HuH-7 (cell line): ENCODE results near the gene PCYOX1L.
A peak's percentile ranks its signal among the peaks of the same experiment; 100 is the strongest.

Experiments used
- DNase-seq: peaks from one replicate; pipeline ENCODE4 v3.0.0; 2011; ENCODE audit warnings: low spot score

PCYOX1L gene

DNA sequence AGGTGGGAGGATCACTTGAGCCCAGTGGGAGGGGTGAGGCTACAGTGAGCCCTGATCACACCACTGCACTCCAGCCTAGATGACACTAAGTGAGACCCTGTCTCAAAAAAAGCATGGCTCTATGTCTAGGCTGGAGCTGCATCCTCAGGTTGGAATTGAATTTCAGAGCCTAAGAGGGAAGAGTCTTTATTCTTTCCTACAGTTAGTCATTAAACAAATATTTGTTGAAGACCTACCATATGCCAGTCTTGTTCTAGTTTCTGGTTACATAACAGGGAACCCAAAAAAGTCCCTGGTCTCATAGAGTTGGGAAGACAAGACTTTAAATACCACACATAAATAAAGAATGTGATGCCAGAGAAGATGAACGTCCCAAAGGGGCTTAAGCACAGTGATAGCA is 19.5 kb upstream of the PCYOX1L start:
- DNase-seq: no peak

DNA sequence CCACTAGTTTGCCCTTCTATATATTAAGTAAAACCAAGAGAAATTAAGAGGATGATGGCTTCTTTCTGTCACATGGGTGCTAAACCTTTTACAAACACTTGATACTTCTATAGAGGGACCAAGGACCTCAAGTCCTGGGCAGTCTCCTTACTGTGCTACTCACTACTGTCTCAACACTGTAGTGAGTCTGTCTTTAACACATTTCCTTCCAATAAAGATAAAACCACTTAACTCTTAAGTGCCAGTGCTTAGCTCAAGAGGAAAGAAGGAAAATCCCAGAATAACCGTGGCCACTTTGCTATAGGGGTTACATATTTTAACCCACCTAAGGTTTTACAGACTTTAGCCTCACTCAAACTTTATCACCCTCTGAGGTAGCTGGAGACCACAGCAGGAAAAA is 16.9 kb upstream of the PCYOX1L start:
- DNase-seq: no peak

DNA sequence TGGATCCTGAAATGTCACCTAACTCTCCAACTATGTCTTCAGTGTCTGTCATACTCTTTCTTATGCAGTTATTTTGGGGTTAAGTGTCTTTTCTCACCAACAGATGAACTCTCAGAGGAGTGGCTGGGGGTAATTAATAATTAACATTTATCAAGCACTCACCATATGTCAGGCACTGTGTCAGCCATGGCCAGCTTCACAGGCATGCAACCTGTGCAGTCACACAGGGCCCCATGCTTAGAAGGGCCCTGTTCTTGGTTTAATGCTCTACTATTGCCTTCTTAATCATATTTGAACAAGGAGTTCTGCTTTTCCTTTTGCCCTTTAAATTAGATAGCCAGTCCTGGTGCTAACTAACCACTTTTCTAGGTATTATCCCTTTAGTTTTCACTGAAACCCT is 16.0 kb upstream of the PCYOX1L start:
- no peak for DNase-seq

DNA sequence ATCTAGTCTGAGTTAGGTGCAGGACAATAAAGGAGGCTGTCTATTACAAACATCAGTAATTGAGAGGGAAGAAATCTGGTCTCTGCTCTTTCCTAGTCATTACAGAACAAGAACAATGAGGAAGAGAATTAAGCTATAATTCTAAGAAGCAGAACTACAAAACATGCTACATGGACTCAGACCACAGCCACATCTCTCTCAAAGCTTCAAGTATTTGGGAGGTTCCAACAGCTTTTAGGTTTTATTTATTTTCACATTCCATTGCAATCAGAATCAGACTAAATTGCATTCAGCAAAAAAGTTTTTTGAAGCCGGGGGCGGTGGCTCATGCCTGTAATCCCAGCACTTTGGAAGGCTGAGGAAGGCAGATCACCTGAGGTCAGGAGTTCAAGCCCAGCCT is 13.7 kb upstream of the PCYOX1L start:
- no peak for DNase-seq

DNA sequence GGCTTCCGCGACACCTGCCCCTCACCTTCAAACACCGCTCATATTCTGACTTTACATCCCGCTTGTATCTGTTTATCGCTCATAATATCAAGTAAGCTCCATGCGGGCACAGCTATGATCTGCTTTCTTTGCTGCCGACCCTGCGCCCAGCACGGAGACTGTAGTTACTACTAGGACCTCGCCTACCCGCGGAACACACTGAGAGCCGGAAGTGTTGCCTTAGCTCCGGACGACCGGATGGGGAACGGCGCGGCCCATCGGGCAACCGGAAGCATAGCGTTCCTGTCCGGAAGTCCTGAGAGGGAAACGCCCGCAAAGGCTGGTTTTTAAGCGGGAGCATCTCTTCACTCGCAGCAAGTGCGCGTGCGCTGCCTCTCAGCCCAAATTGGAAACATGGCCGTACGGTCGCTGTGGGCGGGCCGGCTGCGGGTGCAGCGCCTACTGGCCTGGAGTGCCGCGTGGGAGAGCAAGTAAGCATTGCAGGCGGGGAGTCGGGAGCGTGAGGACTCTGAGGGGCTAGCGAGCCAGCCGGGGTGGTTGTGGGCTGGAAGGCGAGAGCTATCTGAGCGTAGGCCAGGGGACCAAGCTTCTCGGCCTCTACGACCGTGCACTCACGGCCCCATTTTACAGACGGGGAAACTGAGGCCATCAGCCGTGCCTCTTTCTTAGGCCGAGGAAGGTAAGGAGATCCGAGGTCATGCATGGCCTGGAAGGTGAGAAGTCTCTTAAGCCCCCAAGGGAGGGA is 12.5 kb upstream of the PCYOX1L start, which contains the start of gene GRPEL2:
TSS of gene GRPEL2 (plus strand) at position 353 of the 745 bp plus-strand sequence. CDS start at position 394, 41 bp downstream.
- DNase-seq: peak; percentile 84

DNA sequence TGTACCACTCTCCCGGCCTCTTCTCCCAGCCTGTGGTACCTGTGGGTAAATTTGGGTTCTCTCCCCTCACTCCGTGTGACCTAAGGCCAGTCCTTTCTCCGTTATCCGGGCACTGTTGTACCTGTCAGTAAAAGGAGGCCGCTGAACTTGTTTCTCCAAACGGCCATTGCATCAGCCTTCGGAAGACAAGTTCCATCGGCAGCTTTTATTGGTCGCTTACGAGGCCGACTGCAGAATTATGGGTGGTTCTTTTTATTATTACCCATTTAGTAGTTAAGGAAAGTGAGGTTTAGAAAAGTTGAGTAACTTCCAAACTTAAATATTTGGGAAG is 12.0 kb upstream of the PCYOX1L start:
- DNase-seq: no peak

DNA sequence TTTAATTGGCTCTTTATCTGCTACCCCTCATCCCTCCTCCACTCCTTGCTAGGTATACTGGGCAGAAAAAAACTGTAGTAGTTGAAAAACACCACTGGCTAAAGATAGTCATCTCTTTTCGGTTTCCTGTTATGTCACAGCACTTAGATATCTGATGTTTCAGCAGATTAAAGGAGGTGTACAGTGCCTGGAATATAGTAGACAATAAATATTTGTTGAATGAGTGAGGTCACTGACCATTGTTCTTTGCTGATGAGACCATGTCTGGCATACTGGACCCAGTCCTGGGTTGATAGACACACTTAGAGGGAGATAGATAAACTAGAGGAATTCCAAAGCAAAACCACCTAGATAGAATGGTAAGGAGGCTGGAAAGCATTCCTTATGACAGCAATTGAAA is 9.3 kb upstream of the PCYOX1L start:
- DNase-seq: no peak

DNA sequence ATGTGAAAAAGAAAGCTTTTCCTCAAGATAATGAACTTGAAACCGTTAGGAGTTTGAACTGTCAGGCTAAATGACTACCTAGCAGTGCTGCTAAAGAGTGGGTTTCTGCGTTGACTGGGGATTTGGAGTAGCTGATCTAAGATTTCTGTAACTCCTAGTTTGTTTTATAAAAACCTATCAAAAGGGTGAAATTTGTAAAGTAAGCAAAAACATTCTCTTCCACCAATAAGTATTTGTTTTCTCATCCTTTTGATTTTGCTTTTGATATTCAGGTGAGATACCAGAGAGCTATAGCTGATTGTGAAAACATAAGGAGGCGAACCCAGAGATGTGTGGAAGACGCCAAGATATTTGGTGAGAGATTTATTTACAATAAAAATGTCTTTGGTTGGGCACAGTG is 8.5 kb upstream of the PCYOX1L start:
- no peak for DNase-seq

DNA sequence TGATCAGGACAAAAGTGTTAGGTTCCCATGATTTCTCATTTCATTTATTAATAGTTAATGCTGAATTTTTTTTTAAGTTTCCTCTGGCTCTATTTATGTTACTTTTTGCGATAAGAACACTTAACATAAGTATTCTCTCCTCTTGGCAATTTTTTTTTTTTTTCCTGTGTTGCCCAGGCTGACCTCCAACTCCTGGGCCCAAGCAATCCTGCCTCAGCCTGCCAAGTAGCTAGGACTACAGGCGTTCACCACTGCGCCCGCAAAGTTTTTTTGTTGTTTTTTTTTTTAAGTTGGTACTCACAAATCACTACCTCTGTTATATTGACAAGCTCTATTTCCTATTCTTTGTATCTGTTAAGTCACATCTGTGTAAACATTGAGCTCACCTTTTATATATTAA is 5.7 kb upstream of the PCYOX1L start:
- no peak for DNase-seq

DNA sequence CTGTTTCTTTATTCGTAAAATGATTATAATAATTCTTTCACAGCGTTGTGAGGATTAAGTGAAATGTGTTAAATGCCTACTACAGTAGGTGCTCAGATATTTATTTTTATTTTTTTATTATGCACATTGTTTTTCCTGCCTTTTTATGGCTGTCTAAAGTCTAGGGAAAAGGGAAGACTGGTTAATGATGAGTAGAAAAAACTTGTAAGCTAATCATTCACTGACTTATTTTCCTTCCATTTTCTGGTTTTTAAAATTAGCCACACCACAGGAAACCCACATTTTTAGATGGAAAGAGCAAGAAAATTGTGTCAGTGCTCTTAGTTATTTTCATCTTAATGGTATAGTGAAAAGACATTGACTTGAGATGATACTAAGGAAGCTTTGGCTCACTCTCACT is 3.9 kb upstream of the PCYOX1L start:
- DNase-seq: no peak

DNA sequence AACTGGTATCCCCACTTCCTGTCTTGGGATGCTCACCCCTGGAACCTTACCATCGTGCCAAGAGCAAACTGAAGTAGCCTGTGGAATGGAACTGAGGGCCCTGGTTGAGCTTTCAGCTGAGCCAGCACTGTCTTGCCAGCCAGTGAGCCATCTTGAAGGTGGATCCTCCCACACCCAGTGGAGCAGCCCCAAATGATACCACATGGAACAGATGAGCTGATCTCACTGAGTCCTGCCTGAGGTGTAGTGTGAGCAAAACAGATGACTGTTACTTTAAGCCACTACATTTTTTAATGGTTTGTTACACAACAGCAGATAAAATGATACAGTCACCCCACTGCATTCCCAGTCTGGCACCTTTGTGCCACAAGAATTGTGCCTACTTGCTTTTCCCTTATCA is 2.2 kb upstream of the PCYOX1L start:
- DNase-seq: no peak

DNA sequence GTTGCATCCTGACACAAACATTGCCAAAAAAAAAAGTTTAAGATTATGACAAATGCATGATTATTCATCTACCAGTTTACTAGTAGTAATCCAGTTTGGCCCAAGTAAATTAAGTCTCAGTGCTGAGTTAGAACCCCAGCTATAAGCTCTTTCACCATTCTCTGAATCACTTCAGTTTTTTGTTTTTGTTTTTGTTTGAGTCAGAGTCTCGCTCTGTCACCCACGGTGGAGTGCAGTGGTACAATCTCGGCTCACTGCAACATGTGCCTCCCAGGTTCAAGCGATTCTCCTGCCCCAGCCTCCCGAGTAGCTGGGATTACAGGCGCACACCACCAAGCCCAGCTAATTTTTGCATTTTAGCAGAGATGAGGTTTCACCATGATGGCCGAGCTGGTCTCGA is 1.5 kb upstream of the PCYOX1L start:
- DNase-seq: no peak

DNA sequence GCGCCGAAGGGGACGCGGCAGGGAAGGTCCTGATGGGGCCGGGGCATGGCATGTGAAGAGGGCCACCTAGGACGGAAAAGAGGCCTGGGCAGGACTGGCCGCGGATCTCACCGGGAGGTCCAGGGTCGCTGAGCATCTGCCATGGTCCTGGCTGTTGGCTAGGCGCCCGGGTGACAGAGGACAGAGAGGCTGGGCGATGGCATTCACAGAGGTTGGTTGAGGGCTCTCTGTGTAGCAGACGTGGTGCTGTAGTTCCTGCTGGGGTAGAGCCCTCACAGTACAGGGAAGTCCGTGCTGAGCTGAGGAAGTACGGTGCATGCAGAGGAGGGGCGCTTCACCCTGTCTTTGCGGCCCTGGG is 427 bp downstream of the PCYOX1L start:
- no peak for DNase-seq

DNA sequence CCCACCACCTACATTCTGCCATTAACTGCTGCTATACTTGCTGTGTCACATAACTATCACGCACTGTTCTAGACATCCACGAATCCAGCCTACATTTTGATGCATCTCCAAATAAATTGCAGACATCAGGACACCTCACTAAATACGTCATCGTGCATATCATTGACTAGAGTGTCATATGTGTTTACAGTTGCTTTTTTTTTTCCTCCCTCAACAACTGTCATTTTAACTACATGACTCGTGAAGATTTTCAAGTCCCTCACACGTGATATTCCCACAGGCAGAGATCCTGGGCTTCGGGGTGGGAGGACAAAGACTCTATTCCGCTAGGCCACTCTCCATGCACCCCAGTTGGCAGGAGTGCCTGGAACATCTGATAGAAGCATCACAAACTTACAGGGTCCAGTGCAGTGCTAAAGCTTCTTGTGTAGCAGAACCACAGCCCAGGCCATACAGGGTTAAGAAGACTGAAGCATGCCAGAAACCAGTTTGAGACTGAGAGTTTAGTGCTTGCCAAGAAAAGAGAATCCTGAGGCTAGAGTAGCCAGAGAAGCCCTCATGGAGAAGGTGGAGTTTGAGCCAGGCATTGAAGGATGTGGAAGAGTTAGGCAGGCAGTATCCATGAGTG is 1.1 kb downstream of the PCYOX1L start:
- no peak for DNase-seq

DNA sequence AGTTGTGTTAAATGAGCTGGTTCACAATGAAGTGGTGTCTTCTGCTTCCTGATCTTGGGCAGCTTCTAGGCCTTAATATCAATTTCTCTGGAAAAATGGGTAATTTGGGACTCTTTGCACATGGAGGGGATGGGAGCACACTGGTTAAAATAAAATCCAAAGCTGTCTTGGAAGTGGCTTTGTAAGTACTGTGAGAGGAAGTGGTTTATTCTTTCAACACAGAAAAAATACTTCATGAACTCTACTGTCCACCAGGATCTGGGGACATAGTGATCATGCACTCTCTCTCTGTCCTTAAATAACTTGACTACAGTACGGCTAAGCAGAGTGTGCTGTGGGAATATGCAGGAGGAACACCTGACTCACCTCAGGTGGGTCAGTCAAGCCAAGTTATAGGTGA is 2.4 kb downstream of the PCYOX1L start:
- no peak for DNase-seq

DNA sequence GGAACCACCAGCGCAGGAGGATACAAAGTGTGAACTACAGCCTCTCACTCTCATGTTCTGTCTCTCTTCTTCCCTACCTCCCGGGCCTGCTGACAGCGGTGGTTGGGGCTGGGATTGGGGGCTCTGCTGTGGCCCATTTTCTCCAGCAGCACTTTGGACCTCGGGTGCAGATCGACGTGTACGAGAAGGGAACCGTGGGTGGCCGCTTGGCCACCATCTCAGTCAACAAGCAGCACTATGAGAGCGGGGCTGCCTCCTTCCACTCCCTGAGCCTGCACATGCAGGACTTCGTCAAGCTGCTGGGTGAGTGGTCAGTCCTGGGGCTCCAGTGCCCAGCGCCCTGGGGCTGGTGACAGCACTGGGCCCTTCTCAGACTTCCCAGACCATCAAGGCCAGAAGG is 4.7 kb downstream of the PCYOX1L start:
- DNase-seq: no peak

DNA sequence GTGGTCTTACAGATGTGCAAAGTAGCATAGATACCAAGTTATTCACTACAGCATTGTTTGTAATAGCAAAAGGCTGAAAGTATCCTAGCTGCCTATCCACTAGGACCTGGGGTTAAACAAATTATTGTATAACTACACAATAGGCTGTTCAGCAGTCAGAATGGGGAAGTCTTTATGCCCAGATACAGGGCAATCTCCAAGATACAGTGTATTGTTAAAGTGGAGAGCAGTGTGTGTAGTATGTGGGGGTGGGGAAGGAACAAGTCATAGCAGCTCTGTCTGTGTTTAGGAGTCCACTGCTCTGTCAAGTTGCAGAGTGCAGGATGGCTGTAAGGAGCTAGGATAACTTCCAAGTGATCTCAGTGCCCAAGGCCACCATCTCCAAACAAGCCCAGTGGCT is 5.5 kb downstream of the PCYOX1L start:
- DNase-seq: no peak

DNA sequence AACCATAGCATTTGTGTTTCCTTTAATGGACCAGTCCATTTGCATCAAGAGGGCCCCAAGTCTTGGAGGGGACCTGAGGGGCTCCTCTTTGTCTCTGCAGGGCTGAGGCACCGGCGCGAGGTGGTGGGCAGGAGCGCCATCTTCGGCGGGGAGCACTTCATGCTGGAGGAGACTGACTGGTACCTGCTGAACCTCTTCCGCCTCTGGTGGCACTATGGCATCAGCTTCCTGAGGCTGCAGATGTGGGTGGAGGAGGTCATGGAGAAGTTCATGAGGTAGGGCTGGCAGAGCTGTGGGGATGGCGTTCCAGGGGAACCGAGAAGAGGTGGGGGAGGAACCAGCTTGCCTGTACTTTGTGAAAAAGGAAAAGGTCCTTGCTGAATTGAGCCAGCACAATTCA is 6.1 kb downstream of the PCYOX1L start:
- no peak for DNase-seq

DNA sequence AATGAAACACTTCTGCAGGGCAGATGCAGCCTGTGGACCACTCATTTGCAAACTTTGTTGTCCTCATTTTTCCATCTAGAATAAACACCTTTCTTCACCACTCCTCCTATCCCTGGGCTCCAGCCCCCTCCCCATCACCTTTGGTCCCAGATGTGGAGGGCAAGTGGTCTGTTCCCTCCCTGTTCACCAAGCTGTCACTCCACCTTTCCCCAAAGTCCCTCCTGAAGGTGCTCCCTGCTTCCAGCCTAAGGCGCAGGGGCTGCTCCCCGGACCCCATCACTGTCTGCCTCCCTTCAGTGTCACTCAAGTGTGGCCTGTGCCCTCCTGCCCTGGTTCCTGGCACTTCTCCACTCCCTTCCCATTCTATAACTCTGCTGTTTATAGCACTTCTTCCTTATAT is 6.9 kb downstream of the PCYOX1L start:
- no peak for DNase-seq

DNA sequence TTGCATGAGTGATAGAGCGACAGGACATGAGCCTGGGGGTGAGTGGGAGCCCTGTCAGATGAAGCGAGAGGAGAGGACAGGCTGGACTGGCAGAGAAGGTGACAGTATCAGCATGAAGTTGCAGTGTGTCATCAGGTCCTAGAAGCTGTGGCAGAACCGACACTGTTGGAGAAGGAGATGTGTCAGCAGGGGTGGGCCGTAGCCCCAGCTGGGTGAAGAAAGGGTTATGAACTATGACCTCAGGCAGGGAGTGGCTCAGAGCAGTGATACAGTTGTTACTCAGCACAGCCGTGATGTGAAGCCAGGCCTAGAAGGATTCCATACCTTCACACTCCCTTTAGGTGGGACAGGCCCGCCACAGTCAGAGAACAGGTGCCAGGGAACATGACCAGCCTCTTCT is 7.6 kb downstream of the PCYOX1L start:
- no peak for DNase-seq

DNA sequence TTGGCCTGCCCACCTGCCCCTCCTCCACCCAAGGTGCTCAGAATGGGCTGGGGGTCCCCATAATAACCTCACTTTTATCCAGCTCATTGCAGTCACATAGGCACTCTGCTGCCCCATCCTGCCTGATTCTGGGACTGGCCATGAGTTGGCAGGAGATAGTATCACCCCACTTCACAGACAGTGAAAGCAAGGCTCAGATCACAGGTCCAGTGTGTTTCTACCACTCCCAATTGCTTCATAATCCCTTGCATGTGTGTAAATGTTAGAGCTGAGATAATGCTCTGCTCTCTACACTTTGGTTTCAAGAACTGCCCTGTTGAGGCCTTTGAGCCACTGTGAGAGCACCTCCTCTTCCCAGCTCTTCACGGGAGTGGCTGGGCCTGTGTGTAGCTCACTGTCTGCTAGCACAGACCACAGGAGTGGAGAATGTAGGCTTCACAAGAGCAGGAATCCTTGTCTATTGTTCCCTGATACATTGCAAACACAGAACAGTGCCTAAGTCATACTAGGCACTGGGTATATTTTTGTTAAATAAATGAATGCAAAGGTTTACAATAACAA is 8.4 kb downstream of the PCYOX1L start:
- DNase-seq: no peak

DNA sequence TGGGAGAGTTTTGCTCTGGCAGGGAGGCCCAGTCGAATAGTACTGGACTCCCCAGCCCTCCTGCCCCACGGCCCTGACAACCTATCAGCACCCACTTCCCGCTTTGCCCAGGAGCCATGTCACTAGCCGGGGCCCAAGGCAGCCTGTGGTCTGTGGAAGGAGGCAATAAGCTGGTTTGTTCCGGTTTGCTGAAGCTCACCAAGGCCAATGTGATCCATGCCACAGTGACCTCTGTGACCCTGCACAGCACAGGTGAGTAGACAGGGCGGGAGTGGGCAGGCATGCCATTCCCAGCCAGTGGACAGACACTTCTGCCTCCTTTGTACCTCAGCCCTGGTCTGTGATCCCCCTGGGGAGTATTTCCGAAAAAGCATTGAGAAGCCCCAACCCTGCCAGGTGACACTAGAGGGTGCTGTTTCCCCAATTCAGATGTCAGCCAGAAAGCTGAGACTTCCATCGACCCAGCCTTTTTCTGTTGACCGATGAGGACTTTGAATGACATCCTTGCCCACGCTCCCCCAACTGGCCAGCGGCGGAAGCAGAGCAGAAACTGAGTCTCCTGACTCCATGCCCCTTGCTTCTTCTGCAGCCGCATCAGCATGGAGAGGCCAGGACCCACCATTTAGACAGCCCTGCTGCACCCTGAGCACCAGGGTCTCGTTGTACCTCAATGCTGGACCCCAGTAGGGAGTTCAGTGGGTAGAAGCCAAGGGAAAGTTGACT is 9.6 kb downstream of the PCYOX1L start:
- DNase-seq: peak; percentile 93

DNA sequence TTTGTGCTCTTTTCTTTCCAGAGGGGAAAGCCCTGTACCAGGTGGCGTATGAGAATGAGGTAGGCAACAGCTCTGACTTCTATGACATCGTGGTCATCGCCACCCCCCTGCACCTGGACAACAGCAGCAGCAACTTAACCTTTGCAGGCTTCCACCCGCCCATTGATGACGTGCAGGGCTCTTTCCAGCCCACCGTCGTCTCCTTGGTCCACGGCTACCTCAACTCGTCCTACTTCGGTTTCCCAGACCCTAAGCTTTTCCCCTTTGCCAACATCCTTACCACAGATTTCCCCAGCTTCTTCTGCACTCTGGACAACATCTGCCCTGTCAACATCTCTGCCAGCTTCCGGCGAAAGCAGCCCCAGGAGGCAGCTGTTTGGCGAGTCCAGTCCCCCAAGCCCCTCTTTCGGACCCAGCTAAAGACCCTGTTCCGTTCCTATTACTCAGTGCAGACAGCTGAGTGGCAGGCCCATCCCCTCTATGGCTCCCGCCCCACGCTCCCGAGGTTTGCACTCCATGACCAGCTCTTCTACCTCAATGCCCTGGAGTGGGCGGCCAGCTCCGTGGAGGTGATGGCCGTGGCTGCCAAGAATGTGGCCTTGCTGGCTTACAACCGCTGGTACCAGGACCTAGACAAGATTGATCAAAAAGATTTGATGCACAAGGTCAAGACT is 10.3 kb downstream of the PCYOX1L start:
- DNase-seq: no peak
